GM10266 (cell line): ENCODE data around the gene ACCS.

ENCODE experiments used
- DNase-seq: peaks from one replicate; pipeline ENCODE4 v3.0.0; 2012; ENCODE audit errors: extremely low spot score
- CTCF ChIP-seq: IDR thresholded peaks from 2 replicates; pipeline ENCODE4 v1.5.1; 2012; ENCODE audit warnings: mild to moderate bottlenecking, low read depth; ENCODE audit not compliant: control insufficient read depth, insufficient read depth; ENCODE audit errors: missing control alignments

The ACCS gene

GRCh38 chr11:44090539-44090938 is 24.5 kb downstream of the ACCS start:
- no peak for TF ChIP-seq CTCF
- DNase-seq: no peak

- DNase-seq: peak; percentile 82
- TF ChIP-seq CTCF: peak; percentile 76
Measured at GRCh38 chr11:44094260-44094868, 28.3 kb downstream of the ACCS start.

DNA sequence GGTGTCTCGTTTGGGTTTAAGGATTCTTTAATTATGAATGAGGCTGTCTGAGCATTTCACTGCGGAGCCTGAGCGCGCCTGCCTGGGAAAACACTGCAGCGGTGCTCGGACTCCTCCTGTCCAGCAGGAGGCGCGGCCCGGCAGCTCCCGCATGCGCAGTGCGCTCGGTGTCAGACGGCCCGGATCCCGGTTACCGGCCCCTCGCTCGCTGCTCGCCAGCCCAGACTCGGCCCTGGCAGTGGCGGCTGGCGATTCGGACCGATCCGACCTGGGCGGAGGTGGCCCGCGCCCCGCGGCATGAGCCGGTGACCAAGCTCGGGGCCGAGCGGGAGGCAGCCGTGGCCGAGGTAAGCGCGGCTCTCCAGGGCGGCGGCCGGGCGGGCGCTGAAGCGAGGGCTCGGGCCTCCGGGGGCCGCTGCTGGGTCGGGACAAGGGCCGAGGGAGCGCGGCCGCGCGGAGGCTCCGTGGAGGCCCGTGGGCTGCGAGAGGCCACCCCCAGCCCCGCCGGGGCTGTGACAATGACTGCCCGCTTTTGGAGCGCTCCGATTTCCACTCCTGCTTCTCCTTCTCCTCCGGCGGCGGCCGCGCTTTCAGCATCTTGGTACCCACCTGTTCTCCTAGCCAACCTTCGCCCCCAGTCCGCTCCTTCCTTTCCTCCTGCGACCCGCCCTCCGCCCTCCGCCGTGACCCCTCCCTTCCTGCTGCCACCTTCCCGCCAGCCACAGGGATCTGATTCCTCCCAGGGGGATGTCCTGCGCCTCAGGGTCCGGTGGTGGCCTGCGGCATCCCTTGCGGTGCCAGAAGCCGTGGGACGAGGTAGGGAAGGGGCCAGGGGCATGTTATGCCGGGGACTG is 29.7 kb downstream of the ACCS start, which contains the start of gene EXT2:
TSS of gene EXT2 (plus strand) at position 173 of the 854 bp plus-strand sequence. CDS start 12,035 bp downstream, outside the sequence.
- DNase-seq: peak; percentile 95
- TF ChIP-seq CTCF: peak; percentile 94

GRCh38 chr11:44096360-44097185 is 30.5 kb downstream of the ACCS start:
- no peak for TF ChIP-seq CTCF
- peak; percentile 22 for DNase-seq

DNA sequence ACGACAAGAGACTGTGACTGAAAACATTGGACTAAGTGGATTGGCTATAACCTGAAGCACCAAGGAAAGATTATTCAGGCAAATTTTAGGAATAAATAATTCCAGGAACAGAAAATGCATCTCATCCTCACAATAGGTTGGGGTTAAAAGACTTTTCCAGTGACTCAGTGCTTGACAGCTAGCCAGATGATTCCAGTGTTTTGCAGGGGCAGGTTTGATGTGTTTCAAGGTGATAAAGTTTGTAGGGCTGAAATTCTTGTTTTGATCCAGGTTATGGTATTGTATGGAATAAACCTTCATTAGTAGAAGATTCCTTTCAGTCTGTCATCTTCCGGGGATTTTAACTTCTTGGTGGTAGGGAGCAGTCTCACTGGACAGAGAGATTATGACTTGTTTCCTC is 31.8 kb downstream of the ACCS start:
- TF ChIP-seq CTCF: no peak
- DNase-seq: no peak

- no peak for DNase-seq
- TF ChIP-seq CTCF: no peak
Measured at GRCh38 chr11:44101098-44101497, 35.0 kb downstream of the ACCS start.
